NT2/D1 (cell line): ENCODE measurements around the gene FN1.

Experiments used
- DNase-seq: peaks from one replicate; pipeline ENCODE4 v3.0.0-alpha.2; 2011; ENCODE audit warnings: low read depth, low spot score
- H3K27me3 ChIP-seq: 2 replicates; pipeline ENCODE4 v1.6.0; 2011; ENCODE audit warnings: mild to moderate bottlenecking; ENCODE audit not compliant: insufficient read length, insufficient read depth
- H3K36me3 ChIP-seq: 2 replicates; pipeline ENCODE4 v1.6.1; 2011; ENCODE audit warnings: mild to moderate bottlenecking, low read length, mixed read lengths; ENCODE audit not compliant: insufficient read depth, insufficient read length
- H3K4me1 ChIP-seq: 2 replicates; pipeline ENCODE4 v1.5.1; 2011; ENCODE audit not compliant: insufficient read depth, insufficient read length
- H3K4me3 ChIP-seq: 2 replicates; pipeline ENCODE4 v1.5.1; 2011; ENCODE audit warnings: low read depth; ENCODE audit not compliant: insufficient read length
- H3K9ac ChIP-seq: 2 replicates; pipeline ENCODE4 v1.6.0; 2011; ENCODE audit warnings: low read depth; ENCODE audit not compliant: insufficient read length
- H3K9me3 ChIP-seq: 2 replicates; pipeline ENCODE4 v1.5.1; 2011; ENCODE audit warnings: mild to moderate bottlenecking, low read length; ENCODE audit not compliant: insufficient read depth
- SUZ12 ChIP-seq: IDR thresholded peaks from 2 replicates; pipeline ENCODE4 v1.6.1; 2011; ENCODE audit not compliant: insufficient read length, insufficient read depth; ENCODE audit errors: extremely low read depth
- YY1 ChIP-seq: IDR thresholded peaks from 2 replicates; pipeline ENCODE4 v1.6.1; 2011; ENCODE audit not compliant: insufficient read length, insufficient read depth
- ZNF274 ChIP-seq: IDR thresholded peaks from 2 replicates; pipeline ENCODE4 v1.6.1; 2011; ENCODE audit warnings: mild to moderate bottlenecking, low read depth, low read length

The FN1 gene

GRCh38 chr2:215378045-215378444 is 57.8 kb downstream of the FN1 start:
- no peak overlapping the region for H3K4me3 ChIP-seq
- TF ChIP-seq SUZ12 (no peak), ZNF274 (no peak), YY1 (no peak)
- no peak for DNase-seq
- H3K9me3 ChIP-seq, result no peaks in the 10 kb centered on the region
- no peak overlapping the region for H3K9ac ChIP-seq
- H3K4me1 ChIP-seq, result no peaks in the 10 kb centered on the region
- H3K36me3 ChIP-seq, result peaks cover 95% of the 10 kb centered on the region
- H3K27me3 ChIP-seq, result no peaks in the 10 kb centered on the region

GRCh38 chr2:215377283-215377682 is 58.6 kb downstream of the FN1 start:
- no peaks in the 10 kb centered on the region for H3K4me1 ChIP-seq
- H3K4me3 ChIP-seq, result no peak overlapping the region
- no peak overlapping the region for H3K9ac ChIP-seq
- no peaks in the 10 kb centered on the region for H3K9me3 ChIP-seq
- no peak for TF ChIP-seq SUZ12
- TF ChIP-seq ZNF274, result no peak
- no peak for TF ChIP-seq YY1
- DNase-seq, result no peak
- no peaks in the 10 kb centered on the region for H3K27me3 ChIP-seq
- peaks cover 95% of the 10 kb centered on the region for H3K36me3 ChIP-seq

- Histone ChIP-seq H3K36me3 (peaks cover 98% of the 10 kb centered on the region), H3K4me3 (no peak overlapping the region)
- no peak for DNase-seq
Measured at GRCh38 chr2:215376103-215376780, 59.6 kb downstream of the FN1 start.

GRCh38 chr2:215375467-215375830 is 60.4 kb downstream of the FN1 start:
- H3K9me3 ChIP-seq, result no peaks in the 10 kb centered on the region
- no peaks in the 10 kb centered on the region for H3K4me1 ChIP-seq
- DNase-seq, result no peak
- H3K27me3 ChIP-seq, result no peaks in the 10 kb centered on the region
- peaks cover 96% of the 10 kb centered on the region for H3K36me3 ChIP-seq
- TF ChIP-seq SUZ12 (no peak), YY1 (no peak), ZNF274 (no peak)
- no peak overlapping the region for H3K9ac ChIP-seq
- no peak overlapping the region for H3K4me3 ChIP-seq

More at GRCh38 chr2:215376103-215376780, 59.6 kb downstream of the FN1 start:
- TF ChIP-seq YY1, result no peak
- TF ChIP-seq ZNF274, result no peak
- no peak for TF ChIP-seq SUZ12
- no peaks in the 10 kb centered on the region for H3K27me3 ChIP-seq
- no peaks in the 10 kb centered on the region for H3K9me3 ChIP-seq
- H3K9ac ChIP-seq, result no peak overlapping the region
- H3K4me1 ChIP-seq, result no peaks in the 10 kb centered on the region

GRCh38 chr2:215374642-215375466 is 61.0 kb downstream of the FN1 start:
- Histone ChIP-seq H3K4me3 (no peak overlapping the region), H3K9ac (no peak overlapping the region), H3K4me1 (no peaks in the 10 kb centered on the region), H3K36me3 (peaks cover 96% of the 10 kb centered on the region), H3K27me3 (no peaks in the 10 kb centered on the region), H3K9me3 (no peaks in the 10 kb centered on the region)
- no peak for DNase-seq
- no peak for TF ChIP-seq SUZ12
- TF ChIP-seq YY1, result no peak
- TF ChIP-seq ZNF274, result no peak

- TF ChIP-seq SUZ12 (no peak), YY1 (no peak), ZNF274 (no peak)
- DNase-seq, result no peak
- Histone ChIP-seq H3K4me3 (no peak overlapping the region), H3K27me3 (no peaks in the 10 kb centered on the region), H3K4me1 (no peaks in the 10 kb centered on the region), H3K36me3 (peaks cover 94% of the 10 kb centered on the region), H3K9me3 (no peaks in the 10 kb centered on the region), H3K9ac (no peak overlapping the region)
Measured at GRCh38 chr2:215374002-215374401, 61.9 kb downstream of the FN1 start.

- H3K4me3 ChIP-seq, result no peak overlapping the region
- DNase-seq, result no peak
- H3K36me3 ChIP-seq, result peaks cover 94% of the 10 kb centered on the region
- no peaks in the 10 kb centered on the region for H3K27me3 ChIP-seq
- no peaks in the 10 kb centered on the region for H3K9me3 ChIP-seq
- no peak overlapping the region for H3K9ac ChIP-seq
- H3K4me1 ChIP-seq, result no peaks in the 10 kb centered on the region
- TF ChIP-seq SUZ12, result no peak
- TF ChIP-seq ZNF274, result no peak
- no peak for TF ChIP-seq YY1
Measured at GRCh38 chr2:215372968-215373649, 62.8 kb downstream of the FN1 start.
